Measurements from ENCODE around the gene NFKB2. TPM values are rescaled to one million over a fixed set of nuclear protein-coding genes. Genes with fewer than 3 reads are reported as not detected.

The NFKB2 gene
- total RNA-seq, 1 experiment from 2014 or later, result 27.6 TPM

DNA sequence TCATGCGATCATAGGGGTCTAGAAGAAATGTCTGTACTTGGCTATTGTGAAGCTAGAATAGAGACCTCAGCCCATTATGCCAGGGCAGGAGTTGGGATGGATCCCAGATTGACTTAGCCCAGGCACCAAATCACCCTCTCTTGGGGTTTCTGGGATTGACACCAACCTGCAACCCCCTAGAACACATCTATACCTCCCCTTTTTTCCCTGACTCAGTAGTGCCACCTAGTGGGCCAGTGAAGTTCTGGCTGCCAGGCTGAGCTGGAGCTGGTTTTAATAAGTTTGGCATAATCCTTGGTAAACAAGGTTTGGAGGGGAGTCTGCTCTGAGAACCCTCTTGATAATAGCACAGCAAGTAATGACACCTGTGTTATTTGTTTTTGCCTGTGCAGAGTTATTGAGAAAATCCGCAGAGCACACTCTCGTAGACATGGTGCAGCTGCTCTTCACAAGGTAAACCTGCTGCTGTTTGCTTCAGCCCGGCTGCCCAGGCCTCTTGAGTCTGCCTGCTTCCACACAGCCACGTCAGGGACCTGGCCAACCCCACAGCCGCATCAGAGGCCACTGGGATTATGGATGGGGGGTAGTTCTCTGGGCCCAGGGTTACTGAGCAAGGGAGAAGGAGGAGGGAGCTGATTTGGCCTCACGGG, 43.3 kb upstream of the NFKB2 start:
- POLR2A ChIA-PET, result interaction anchor here (0.8 to 2.2 kb wide), 2 partner anchors 111 to 121 kb away, joined by 3 to 8 read pairs; partner anchors contain the start of gene PITX3
- H3K4me1 Mint-ChIP-seq, result no peaks in the 10 kb centered on the region
- H3K4me3 Mint-ChIP-seq, result no peak overlapping the region

GRCh38 chr10:102354451-102354850, 41.1 kb upstream of the NFKB2 start:
- DNase-seq (ENCODE audit: low spot score), result no peak
- H3K36me3 Mint-ChIP-seq, result peaks cover 12% of the 10 kb centered on the region; the same call in 1 of the 2 replicates
- ATAC-seq, result no peak
- CTCF ChIA-PET, result interaction anchor here (1.1 to 20.2 kb wide), 4 partner anchors 8 to 185 kb away, joined by 3 to 906 read pairs (median 4); partner anchors contain the start of genes ELOVL3 and PITX3
- H3K9me3 Mint-ChIP-seq, result no peaks in the 10 kb centered on the region
- no peaks in the 10 kb centered on the region for H3K27me3 Mint-ChIP-seq (ENCODE audit: low read depth)
- H3K4me1 Mint-ChIP-seq, result no peaks in the 10 kb centered on the region
- no peak overlapping the region for H3K4me3 Mint-ChIP-seq
- TF ChIP-seq ZNF317 (CRISPR knock-in tag; IDR thresholded peaks at IDR 0.05; ENCODE audit: borderline replicate concordance, low read depth) (no peak), GTF2I (CRISPR knock-in tag; conservative IDR thresholded peaks at IDR 0.05) (no peak), SMAD4 (CRISPR knock-in tag; IDR thresholded peaks at IDR 0.05) (no peak)
- TF ChIP-seq, protein P1, sequence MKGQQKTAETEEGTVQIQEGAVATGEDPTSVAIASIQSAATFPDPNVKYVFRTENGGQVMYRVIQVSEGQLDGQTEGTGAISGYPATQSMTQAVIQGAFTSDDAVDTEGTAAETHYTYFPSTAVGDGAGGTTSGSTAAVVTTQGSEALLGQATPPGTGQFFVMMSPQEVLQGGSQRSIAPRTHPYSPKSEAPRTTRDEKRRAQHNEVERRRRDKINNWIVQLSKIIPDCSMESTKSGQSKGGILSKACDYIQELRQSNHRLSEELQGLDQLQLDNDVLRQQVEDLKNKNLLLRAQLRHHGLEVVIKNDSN (CRISPR knock-in tag; IDR thresholded peaks at IDR 0.05), result no peak
- POLR2A ChIA-PET, result no interaction called here
- no peak overlapping the region for H3K27ac Mint-ChIP-seq

More for the DNA sequence above, 43.3 kb upstream of the NFKB2 start:
- Mint-ChIP-seq H3K27ac (no peak overlapping the region), H3K27me3 (ENCODE audit: low read depth) (peaks cover 8% of the 10 kb centered on the region), H3K36me3 (no peaks in the 10 kb centered on the region; the same call in 1 of the 2 replicates), H3K9me3 (no peaks in the 10 kb centered on the region)
- ATAC-seq (peak; percentile 85), DNase-seq (ENCODE audit: low spot score) (peak; percentile 84)
- CTCF ChIA-PET, result interaction anchor here (0.5 to 20.2 kb wide), 53 partner anchors 9 to 344 kb away, joined by 3 to 906 read pairs (median 4); partner anchors contain the start of genes ACTR1A, C10orf95, CUEDC2 and ELOVL3
- TF ChIP-seq, protein P2, sequence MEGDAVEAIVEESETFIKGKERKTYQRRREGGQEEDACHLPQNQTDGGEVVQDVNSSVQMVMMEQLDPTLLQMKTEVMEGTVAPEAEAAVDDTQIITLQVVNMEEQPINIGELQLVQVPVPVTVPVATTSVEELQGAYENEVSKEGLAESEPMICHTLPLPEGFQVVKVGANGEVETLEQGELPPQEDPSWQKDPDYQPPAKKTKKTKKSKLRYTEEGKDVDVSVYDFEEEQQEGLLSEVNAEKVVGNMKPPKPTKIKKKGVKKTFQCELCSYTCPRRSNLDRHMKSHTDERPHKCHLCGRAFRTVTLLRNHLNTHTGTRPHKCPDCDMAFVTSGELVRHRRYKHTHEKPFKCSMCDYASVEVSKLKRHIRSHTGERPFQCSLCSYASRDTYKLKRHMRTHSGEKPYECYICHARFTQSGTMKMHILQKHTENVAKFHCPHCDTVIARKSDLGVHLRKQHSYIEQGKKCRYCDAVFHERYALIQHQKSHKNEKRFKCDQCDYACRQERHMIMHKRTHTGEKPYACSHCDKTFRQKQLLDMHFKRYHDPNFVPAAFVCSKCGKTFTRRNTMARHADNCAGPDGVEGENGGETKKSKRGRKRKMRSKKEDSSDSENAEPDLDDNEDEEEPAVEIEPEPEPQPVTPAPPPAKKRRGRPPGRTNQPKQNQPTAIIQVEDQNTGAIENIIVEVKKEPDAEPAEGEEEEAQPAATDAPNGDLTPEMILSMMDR (IDR thresholded peaks at IDR 0.05), result peak; percentile 94
- no peak for TF ChIP-seq RELA (CRISPR knock-in tag; IDR thresholded peaks at IDR 0.05; ENCODE audit: borderline replicate concordance)

GRCh38 chr10:102358712-102359382, 36.7 kb upstream of the NFKB2 start:
- no peaks in the 10 kb centered on the region for H3K4me1 Mint-ChIP-seq
- ChIA-PET CTCF (interaction anchor here (1.8 to 20.2 kb wide), 3 partner anchors 25 to 190 kb away, joined by 6 to 906 read pairs (median 12); partner anchors contain the start of genes ELOVL3 and PITX3), POLR2A (no interaction called here)
- H3K4me3 Mint-ChIP-seq, result no peak overlapping the region
- peaks cover 36% of the 10 kb centered on the region for H3K36me3 Mint-ChIP-seq
- no peak overlapping the region for H3K27ac Mint-ChIP-seq
- ATAC-seq (no peak), DNase-seq (ENCODE audit: low spot score) (no peak)
- H3K9me3 Mint-ChIP-seq, result no peaks in the 10 kb centered on the region
- H3K27me3 Mint-ChIP-seq (ENCODE audit: low read depth), result no peaks in the 10 kb centered on the region
- TF ChIP-seq SP1 (CRISPR knock-in tag; conservative IDR thresholded peaks at IDR 0.05) (no peak), JAZF1 (CRISPR knock-in tag; IDR thresholded peaks at IDR 0.05) (no peak), TCF7 (CRISPR knock-in tag; IDR thresholded peaks at IDR 0.05; ENCODE audit: low read depth) (no peak), SMAD4 (CRISPR knock-in tag; IDR thresholded peaks at IDR 0.05) (no peak), NFYB (CRISPR knock-in tag; conservative IDR thresholded peaks at IDR 0.05; ENCODE audit: low read depth) (no peak), CREM (CRISPR knock-in tag; IDR thresholded peaks at IDR 0.05) (no peak), AFF4 (CRISPR knock-in tag; IDR thresholded peaks at IDR 0.05; ENCODE audit: borderline replicate concordance) (no peak), FOXJ3 (CRISPR knock-in tag; IDR thresholded peaks at IDR 0.05; ENCODE audit: borderline replicate concordance) (no peak), OVOL2 (CRISPR knock-in tag; IDR thresholded peaks at IDR 0.05; ENCODE audit: borderline replicate concordance) (no peak), E2F4 (CRISPR knock-in tag; IDR thresholded peaks at IDR 0.05; ENCODE audit: borderline replicate concordance, low read depth) (no peak), ZNF317 (CRISPR knock-in tag; IDR thresholded peaks at IDR 0.05; ENCODE audit: borderline replicate concordance, low read depth) (no peak), ESRRA (CRISPR knock-in tag; IDR thresholded peaks at IDR 0.05; ENCODE audit: borderline replicate concordance) (no peak)
- TF ChIP-seq, protein P3, sequence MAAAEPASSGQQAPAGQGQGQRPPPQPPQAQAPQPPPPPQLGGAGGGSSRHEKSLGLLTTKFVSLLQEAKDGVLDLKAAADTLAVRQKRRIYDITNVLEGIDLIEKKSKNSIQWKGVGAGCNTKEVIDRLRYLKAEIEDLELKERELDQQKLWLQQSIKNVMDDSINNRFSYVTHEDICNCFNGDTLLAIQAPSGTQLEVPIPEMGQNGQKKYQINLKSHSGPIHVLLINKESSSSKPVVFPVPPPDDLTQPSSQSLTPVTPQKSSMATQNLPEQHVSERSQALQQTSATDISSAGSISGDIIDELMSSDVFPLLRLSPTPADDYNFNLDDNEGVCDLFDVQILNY (CRISPR knock-in tag; IDR thresholded peaks at IDR 0.05), result no peak
- TF ChIP-seq, protein P4, sequence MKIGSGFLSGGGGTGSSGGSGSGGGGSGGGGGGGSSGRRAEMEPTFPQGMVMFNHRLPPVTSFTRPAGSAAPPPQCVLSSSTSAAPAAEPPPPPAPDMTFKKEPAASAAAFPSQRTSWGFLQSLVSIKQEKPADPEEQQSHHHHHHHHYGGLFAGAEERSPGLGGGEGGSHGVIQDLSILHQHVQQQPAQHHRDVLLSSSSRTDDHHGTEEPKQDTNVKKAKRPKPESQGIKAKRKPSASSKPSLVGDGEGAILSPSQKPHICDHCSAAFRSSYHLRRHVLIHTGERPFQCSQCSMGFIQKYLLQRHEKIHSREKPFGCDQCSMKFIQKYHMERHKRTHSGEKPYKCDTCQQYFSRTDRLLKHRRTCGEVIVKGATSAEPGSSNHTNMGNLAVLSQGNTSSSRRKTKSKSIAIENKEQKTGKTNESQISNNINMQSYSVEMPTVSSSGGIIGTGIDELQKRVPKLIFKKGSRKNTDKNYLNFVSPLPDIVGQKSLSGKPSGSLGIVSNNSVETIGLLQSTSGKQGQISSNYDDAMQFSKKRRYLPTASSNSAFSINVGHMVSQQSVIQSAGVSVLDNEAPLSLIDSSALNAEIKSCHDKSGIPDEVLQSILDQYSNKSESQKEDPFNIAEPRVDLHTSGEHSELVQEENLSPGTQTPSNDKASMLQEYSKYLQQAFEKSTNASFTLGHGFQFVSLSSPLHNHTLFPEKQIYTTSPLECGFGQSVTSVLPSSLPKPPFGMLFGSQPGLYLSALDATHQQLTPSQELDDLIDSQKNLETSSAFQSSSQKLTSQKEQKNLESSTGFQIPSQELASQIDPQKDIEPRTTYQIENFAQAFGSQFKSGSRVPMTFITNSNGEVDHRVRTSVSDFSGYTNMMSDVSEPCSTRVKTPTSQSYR (CRISPR knock-in tag; IDR thresholded peaks at IDR 0.05), result no peak

Measured in WTC11 (cell line).